Measurements from ENCODE around the gene CDH23. TPM values are rescaled to one million over a fixed set of nuclear protein-coding genes. Genes with fewer than 3 reads are reported as not detected.

CDH23 gene
- total RNA-seq, 3 donors from 2014 or later, result 1.8 to 3.6 (median 3.0) TPM

GRCh38 chr10:71854031-71854430, 457.3 kb downstream of the CDH23 start:
- Histone ChIP-seq H3K36me3 (ENCODE audit: low read depth) (no peaks in the 10 kb centered on the region), H3K4me3 (no peak overlapping the region), H3K9me3 (no peaks in the 10 kb centered on the region), H3K4me1 (ENCODE audit: low read depth) (peaks cover 7% of the 10 kb centered on the region)
- intact Hi-C loops (cut with DNase I, micrococcal nuclease), result no loop called here
- DNase-seq, result no peak
- TF ChIP-seq CTCF (IDR thresholded peaks at IDR 0.05), result no peak
- ATAC-seq, result no peak

- TF ChIP-seq CTCF (IDR thresholded peaks at IDR 0.05), result no peak
- no peak overlapping the region for H3K4me3 ChIP-seq
- intact Hi-C loops (cut with DNase I, micrococcal nuclease), result no loop called here
- H3K4me1 ChIP-seq (ENCODE audit: low read depth), result peaks cover 5% of the 10 kb centered on the region
- H3K36me3 ChIP-seq (ENCODE audit: low read depth), result no peaks in the 10 kb centered on the region
- no peak for ATAC-seq
- DNase-seq, result no peak
- H3K9me3 ChIP-seq, result no peaks in the 10 kb centered on the region
Measured at GRCh38 chr10:71856619-71857018, 459.9 kb downstream of the CDH23 start.

- ATAC-seq, result no peak
- no peaks in the 10 kb centered on the region for H3K36me3 ChIP-seq (ENCODE audit: low read depth)
- no peaks in the 10 kb centered on the region for H3K9me3 ChIP-seq
- DNase-seq, result no peak
- H3K4me1 ChIP-seq (ENCODE audit: low read depth), result no peaks in the 10 kb centered on the region
- H3K4me3 ChIP-seq, result no peak overlapping the region
- intact Hi-C loops (cut with DNase I, micrococcal nuclease), result no loop called here
- no peak for TF ChIP-seq CTCF (IDR thresholded peaks at IDR 0.05)
Measured at GRCh38 chr10:71857934-71858890, 461.5 kb downstream of the CDH23 start.

- Histone ChIP-seq H3K9me3 (no peaks in the 10 kb centered on the region), H3K36me3 (ENCODE audit: low read depth) (no peaks in the 10 kb centered on the region), H3K4me3 (no peak overlapping the region), H3K4me1 (ENCODE audit: low read depth) (no peaks in the 10 kb centered on the region)
- ATAC-seq (peak; percentile 91), DNase-seq (peak; percentile 67 to 90 (median 69))
- TF ChIP-seq CTCF (IDR thresholded peaks at IDR 0.05), result no peak
- intact Hi-C loops (cut with DNase I, micrococcal nuclease), result no loop called here
Measured at GRCh38 chr10:71860243-71861029, 463.7 kb downstream of the CDH23 start.

- no peak for DNase-seq
- no peak for TF ChIP-seq CTCF (IDR thresholded peaks at IDR 0.05)
- no peaks in the 10 kb centered on the region for H3K36me3 ChIP-seq (ENCODE audit: low read depth)
- intact Hi-C loops (cut with DNase I, micrococcal nuclease), result no loop called here
- no peak overlapping the region for H3K4me3 ChIP-seq
- H3K4me1 ChIP-seq (ENCODE audit: low read depth), result no peaks in the 10 kb centered on the region
- no peaks in the 10 kb centered on the region for H3K9me3 ChIP-seq
- no peak for ATAC-seq
Measured at GRCh38 chr10:71863203-71863602, 466.5 kb downstream of the CDH23 start.
